GM18511 (cell line): ENCODE data around the gene COG2.
"Not testable (repeated sequence)": the region's sequence is repeated elsewhere in the genome, so short reads cannot be mapped to it uniquely, and the experiment has no call there.

Source experiments
- ATAC-seq: cut with Tn5 transposase; IDR thresholded peaks from one replicate; pipeline ENCODE4 v1.9.1; 2021; ENCODE audit warnings: mild to moderate bottlenecking, moderate library complexity; ENCODE audit not compliant: unreplicated experiment

Gene COG2

DNA sequence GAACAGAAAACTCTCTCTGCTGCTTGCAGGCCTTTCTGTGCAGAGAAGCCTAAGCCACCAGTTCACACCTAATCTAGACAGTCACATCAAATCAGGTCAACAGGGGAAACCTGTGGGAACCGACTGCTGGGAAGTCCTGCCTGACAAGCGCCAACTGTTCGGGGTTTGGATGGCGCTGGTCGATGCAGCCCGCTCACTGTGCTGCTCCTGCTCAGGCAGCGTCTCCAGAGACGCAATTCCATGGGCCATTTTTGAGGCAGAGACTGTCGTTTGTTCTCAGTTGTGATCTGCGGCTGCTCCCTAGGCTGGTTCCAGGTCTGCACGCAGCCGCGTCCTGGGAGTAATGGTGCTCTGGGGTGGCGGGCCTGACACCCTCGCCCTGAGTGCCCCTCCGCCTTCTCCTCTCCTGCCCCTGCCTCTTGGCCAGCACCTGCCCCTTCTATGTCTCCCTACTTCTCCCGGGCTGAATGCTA, 70.2 kb downstream of the COG2 start:
- ATAC-seq, result no peak

DNA sequence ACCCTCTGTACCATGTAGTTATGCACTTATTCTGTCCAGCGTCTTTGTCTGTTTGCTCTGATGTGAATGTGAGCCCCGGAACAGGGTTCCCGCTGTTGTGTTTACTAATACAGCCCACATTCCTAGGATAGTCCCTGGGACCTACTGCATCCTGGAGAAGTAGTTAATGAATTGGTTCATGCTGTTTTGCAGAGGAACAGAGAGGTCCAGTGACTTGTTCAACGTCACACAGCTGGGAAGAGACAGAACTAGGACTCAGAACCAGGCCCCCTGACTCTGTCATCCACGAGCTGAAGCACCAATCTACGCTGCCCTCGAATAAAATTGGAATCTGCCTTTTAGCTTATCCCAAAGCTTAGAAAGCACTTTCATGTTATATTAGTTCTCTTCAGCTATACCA, 70.9 kb downstream of the COG2 start:
- no peak for ATAC-seq

DNA sequence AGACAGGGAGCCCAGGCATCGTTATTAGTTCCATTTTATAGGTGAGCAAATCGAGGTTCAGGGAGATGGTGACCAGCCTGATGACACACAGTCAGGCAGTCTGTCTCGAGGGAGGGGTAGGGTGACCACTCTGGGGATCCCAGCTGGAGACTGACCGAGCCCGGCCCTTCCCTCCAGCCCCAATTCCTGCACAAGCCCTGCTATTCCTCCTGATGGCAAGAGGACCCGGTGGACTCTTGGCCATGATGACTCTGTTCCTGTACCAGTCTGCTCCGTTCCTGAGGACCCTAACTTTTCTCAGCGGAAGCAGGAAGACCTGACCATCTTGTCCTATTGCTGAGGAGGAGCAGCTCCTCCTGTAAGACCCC, 71.2 kb downstream of the COG2 start:
- no peak for ATAC-seq

DNA sequence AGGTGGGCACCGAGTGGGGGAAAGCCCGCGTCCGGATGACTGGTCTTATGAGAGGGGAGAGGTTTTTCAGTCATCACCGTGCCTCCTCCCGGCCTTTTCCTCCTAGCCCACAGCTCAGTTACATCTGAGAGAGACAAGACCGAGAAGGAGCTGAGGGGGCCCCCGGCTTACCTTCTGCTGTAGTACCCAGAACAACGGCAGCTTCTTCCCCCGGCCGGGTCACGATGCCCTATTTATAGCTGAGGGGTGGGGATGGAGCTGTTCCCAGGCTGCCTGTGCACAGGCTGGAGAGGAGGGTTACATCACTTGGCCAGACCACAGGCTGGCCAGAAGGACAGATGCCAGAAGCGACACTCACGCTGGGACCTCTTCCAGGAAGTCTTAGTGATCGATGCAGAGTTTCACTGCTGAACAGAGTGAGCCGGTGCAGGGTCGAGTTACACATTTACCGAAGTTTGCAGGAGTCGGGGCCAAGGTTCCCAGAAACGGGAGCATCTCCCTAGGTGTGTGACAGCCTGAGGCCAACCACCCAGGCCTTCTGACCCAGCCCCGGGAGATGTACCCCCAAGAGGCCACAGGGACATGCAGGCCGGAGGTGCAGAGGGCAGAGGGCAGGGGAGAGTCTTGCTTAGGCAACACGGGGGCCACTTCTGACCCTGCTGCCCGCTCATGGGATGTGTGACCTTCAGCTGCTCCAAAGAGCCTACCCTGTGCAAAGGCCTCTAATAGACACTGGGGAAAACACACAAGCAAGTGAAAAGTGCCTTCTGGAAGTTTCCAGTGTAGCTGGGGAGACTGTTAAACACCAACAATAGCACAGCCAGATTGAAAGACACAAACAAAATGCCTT, 71.9 kb downstream of the COG2 start, which contains the start of gene AGT:
AGT (minus strand) TSS at position 208 of the 850 bp plus-strand sequence. CDS start 3,299 bp downstream, outside the sequence.
- ATAC-seq, result no peak

DNA sequence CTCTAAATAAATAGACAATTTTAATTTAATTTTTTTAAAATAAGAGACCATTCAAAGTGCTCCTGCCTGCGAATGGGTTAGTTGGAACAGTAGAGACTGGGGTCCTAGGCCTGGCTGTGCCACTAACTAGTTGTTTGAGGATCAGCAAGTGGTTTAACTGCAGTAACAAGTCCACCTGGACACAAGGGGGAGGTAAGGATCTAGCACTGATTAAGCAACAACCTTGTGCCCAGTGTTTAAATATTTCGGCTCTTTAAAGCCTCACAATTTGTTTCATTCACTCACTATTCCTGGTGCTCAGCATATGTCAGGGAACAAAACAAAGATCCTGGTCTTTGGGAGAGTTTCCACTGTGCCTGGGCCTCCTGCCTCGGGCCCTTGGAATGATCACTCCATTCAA, 73.2 kb downstream of the COG2 start:
- ATAC-seq, result no peak

DNA sequence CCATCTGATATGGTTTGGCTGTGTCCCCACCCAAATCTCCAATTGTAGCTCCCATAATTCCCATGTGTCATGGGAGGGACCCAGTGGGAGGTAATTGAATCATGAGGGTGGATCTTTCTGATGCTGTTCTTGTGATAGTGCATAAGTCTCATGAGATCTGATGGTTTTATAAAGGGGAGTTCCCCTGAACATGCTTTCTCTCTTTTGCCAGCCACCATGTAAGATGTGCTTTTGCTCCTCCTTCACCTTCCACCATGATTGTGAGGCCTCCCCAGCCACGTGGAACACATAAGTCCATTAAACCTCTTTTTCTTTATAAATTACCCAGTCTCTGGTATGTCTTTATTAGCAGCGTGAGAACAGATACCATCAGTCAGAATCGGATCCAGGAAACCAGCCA, 74.2 kb downstream of the COG2 start:
- not testable (repeated sequence) for ATAC-seq

DNA sequence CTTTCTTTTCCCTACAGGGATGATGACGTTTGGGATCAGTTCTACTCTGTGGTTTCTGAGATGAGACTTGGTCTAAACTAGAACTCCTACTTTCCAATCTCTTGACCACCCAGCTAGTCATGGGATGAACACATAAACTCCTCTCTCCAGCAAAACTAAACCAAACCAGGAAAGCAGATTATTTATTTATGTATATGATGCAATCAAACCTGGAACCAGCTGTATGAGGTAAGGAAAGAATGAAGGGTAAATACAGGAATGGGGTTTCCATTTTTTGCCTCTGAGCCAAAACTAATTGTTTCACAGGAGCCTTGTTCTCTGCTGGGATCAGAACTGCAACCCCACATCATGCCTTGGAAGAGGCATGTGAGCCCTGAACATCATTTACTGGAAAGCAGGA, 75.0 kb downstream of the COG2 start:
- ATAC-seq, result no peak

DNA sequence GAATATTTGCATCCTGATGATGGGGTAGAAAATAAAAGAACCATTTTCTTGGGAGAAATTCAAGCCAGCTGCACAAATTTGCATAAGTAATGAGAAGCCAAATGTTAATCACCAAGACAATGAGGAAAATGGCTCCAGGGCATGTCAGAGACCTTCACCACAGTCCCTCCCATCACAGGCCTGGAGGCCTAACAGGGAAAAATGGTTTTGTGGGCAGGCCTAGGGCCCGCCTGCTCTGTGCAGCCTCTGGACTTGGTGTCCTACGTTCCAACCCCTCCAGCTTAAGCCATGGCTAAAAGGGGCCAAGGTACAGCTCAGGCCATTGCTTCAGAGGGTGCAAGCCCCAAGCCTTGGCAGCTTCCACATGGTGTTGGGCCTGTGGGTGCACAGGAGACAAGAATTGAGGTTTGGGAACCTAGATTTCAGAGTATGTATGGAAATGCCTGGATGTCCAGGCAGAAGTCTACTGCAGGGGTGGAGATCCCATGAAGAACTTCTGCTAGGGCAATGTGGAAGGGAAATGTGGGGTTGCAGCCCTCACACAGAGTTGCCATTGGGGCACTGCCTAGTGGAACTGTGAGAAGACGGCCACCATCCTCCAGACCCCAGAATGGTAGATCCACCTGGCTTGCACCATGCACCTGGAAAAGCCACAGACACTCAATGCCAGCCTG, 79.7 kb downstream of the COG2 start:
- ATAC-seq, result not testable (repeated sequence)

DNA sequence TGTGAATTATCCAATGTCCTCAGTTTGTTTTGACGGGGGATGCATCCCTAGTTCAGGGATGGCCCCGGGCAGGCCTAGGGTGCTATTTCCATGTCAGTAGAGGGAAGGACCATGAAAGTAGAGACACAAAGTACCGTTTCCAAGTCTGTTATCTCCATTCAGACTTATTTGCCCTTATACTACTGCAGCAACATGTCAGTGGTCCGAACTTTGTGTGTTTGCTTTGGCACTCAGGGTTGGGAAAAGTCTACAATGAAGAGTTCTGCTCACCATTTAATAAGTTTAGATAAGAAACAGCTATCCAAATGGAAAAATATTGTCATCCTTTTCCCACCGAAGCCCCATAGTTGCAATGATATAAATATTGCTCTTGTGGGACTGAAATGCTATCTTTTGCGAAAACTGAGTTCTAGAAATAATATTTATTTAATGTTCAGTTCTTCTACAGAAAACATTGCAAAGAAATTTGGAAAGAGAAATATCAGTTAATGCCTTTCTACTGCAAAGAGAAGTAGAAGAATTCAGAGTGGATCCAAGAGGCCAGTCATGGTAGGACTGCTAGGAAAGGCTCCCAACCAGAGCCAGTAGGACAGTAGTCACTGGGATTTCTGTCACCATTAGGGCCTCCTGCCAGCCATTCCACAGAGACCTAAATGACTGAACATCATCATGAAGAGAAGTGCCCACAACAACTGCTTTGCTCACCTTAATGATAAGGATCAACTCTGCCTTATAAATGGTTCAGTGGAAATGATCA, 83.2 kb downstream of the COG2 start:
- ATAC-seq, result no peak

DNA sequence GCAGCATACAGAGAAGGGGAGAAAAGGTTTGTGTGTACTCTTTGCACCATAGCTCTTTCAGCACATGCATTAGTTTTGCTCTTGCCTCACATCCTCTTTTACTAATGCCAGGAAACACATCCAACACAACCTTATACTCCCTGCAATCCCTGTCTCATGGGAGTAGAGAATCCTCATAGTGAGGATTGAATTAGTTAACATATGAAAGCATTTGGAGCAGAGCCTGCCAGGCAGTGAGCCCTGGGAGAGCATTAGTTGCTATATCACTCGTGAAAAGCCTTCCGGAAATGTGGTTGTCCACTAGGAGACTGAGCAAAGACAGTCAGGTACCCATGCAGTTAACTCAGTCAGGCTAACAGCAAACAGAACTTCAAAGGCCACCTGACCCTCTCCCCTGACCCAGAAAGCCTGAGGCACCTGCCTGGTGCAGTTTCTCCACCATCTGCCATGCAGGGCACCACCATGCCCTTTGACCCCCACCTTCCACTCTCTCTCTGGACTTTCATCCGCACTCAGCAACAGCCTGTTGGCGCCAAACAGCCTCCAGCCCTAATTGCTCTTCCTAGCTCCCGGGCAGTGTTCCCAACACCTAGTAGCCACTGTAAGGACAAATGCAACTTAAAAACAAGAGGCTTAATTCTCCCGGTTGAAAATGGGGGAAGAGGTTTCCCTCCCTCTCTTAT, 86.6 kb downstream of the COG2 start:
- ATAC-seq, result no peak

DNA sequence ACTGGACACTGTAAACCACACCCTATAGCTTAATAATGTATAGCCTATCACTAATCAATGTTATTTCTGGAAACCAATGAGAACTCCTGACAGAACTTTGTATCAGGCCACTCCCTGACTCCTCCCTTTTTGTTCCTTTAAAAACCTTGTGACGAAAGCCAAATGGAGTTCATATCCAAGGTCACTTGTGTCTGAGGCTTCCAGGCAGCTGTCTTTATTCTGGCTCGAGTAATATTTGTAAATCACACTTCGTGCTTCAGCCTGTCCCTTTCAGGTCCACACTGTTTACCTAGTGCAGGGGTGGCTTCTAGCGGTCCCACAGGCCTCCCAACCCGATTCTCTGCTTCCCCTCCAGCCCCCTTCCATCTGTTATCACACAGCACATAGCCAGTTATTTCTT, 88.7 kb downstream of the COG2 start:
- no peak for ATAC-seq

DNA sequence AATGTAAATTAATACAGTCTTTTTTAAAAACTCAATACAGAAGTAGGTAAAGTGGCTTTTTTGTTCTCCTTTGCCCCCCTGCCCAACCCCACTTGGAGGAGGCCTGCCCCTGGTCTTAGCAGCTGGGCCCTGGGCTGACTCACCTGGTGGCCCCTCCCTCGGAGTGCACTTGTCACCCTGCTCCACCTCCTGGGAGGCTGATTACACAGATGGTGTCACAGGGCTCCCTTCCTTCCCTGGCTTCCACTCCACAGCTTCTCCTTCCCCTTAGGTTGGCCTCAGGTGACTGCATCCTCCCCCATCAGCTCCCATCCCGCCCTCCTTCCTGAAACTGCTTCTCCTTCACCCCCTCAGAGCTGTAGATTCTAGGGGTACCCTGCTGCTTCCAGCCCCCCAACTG, 93.2 kb downstream of the COG2 start:
- no peak for ATAC-seq

DNA sequence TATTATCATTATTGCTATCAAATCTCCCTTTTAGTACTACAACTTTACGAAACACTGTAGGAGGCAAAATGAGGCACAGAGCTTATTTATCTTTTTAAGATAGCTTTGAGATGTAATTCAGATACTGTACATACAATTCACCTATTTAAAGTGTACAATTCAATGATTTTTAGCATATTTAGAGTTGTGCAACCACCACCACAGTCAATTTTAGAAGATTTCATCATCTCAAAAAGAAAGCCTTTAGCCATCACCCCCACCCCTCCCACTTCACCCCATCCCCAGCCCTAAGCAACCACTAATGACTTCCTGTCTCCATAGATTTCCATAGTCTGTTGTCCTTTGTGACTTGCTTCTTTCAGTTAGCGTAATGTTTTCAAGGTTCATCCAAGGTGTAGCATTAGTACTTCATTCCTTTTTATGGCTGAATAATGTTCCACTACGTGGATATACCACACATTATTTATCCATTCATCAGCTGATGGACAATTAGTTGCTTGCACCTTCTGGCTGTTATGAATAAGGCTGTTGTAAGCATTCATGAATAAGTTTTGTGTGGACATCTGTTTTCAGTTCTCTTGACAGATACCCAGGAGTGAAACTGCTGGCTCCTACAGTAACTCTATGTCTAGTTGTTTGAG, 95.5 kb downstream of the COG2 start:
- no peak for ATAC-seq

DNA sequence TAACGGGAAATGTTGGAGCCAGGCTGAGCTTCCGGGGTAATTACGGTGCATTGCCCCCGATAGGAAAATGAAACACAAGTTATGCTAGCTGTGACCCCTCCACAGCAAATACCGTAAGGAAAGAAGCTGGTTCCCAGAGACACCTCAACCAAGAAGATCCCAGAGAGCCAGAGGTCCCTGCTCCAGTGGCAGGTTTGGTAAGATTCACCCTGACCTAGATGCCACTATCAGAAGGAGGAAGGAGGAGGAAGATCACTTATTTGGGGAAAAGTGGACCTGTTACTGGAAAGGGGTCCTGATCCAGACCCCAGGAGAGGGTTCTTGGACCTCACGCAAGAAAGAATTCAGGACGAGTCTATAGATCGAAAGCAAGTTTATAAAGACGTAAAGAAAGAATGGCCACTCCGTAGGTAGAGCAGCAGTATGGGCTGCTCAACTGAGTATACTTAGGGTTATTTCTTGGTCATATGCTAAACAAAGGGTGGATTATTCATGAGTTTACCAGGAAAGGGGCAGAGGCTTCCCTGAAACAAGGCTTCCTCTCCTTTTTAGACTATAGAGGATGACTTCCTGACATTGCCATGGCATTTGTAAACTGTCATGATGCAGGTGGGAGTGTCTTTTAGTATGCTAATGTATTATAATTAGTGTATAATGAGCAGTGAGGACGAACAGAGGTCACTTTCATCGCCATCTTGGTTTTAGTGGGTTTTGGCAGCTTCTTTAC, 97.4 kb downstream of the COG2 start:
- ATAC-seq, result no peak
